SK-N-SH (cell line): ENCODE results near the gene SLC22A23. TPM values are rescaled to one million over a fixed set of nuclear protein-coding genes. Genes with fewer than 3 reads are reported as not detected.

Source experiments
- CTCF ChIA-PET: fragments of 300-600, 350-600 bp; formaldehyde crosslinking; extraction: SDS; loops from one replicate; lab custom pipeline; 2021; lab: Yijun Ruan, JAX
- POLR2A ChIA-PET: fragments of 350-600 bp; sonication (Branson Sonifier 250); formaldehyde crosslinking; extraction: SDS; loops from one replicate; lab custom pipeline; 2020; ENCODE audit warnings: antibody characterized with exemption, inconsistent platforms; lab: Yijun Ruan, JAX
- DNase-seq: peaks from one replicate; pipeline ENCODE4 v3.0.0; 2012
- H2AFZ ChIP-seq: fragments of 200-600 bp; sonication (generic); 2 replicates; pipeline ENCODE4 v1.8.1; 2016; ENCODE audit warnings: antibody characterized with exemption, mild to moderate bottlenecking, low read depth
- H3F3A ChIP-seq: fragments of 200-600 bp; sonication (generic); replicated peaks from 2 replicates; pipeline ENCODE3; 2016; ENCODE audit warnings: antibody characterized with exemption, mild to moderate bottlenecking; ENCODE audit not compliant: insufficient read depth
- H3K27ac ChIP-seq, 2 experiments: fragments of 200-500 bp in 1 of 2; fragments of 200-600 bp in 1 of 2; sonication (Bioruptor generic) in 1 of 2; sonication (generic), shearing (Covaris generic) in 1 of 2; 2 replicates each; pipeline versions ENCODE4 v1.5.1 to v1.6.1; 2014 to 2016; ENCODE audit warnings: low read depth in 2 of 2, inconsistent platforms in 1 of 2, low read length in 1 of 2, mild to moderate bottlenecking in 1 of 2, mixed read lengths in 1 of 2
- H3K27me3 ChIP-seq: fragments of 200-600 bp; sonication (generic), shearing (Covaris generic); 2 replicates; pipeline ENCODE4 v1.6.1; 2016; ENCODE audit warnings: mixed run types; ENCODE audit not compliant: insufficient read depth
- H3K36me3 ChIP-seq, 2 experiments: fragments of 200-500 bp in 1 of 2; fragments of 200-600 bp in 1 of 2; sonication (Bioruptor generic) in 1 of 2; sonication (generic) in 1 of 2; replicated peaks in 1 of 2; 2 replicates each; pipeline versions ENCODE3 to v1.5.1; 2014 to 2016; ENCODE audit warnings: low read length in 1 of 2, mild to moderate bottlenecking in 1 of 2; ENCODE audit not compliant: insufficient read depth in 2 of 2, control insufficient read depth in 1 of 2
- H3K4me1 ChIP-seq, 2 experiments: fragments of 200-500 bp in 1 of 2; fragments of 200-600 bp in 1 of 2; sonication (Bioruptor generic) in 1 of 2; sonication (generic), shearing (Covaris generic) in 1 of 2; 2 replicates each; pipeline versions ENCODE4 v1.5.1 to v1.6.1; 2014 to 2016; ENCODE audit warnings: low read depth in 1 of 2, low read length in 1 of 2, mixed run types in 1 of 2; ENCODE audit not compliant: insufficient read depth in 2 of 2, control insufficient read depth in 1 of 2
- H3K4me2 ChIP-seq: fragments of 200-600 bp; sonication (generic), shearing (Covaris generic); 2 replicates; pipeline ENCODE4 v1.6.1; 2017; ENCODE audit warnings: mixed run types
- H3K4me3 ChIP-seq, 2 experiments: fragments of 200-500 bp in 1 of 2; fragments of 200-600 bp in 1 of 2; sonication (Bioruptor generic) in 1 of 2; sonication (generic), shearing (Covaris generic) in 1 of 2; 2 replicates each; pipeline versions ENCODE4 v1.5.1 to v1.8.1; 2014 to 2016; ENCODE audit warnings: low read depth in 2 of 2, inconsistent platforms in 1 of 2, low read length in 1 of 2, mild to moderate bottlenecking in 1 of 2, mixed read lengths in 1 of 2, moderate library complexity in 1 of 2
- H3K79me2 ChIP-seq: fragments of 200-600 bp; sonication (generic); 2 replicates; pipeline ENCODE4 v1.8.1; 2017; ENCODE audit warnings: mild to moderate bottlenecking; ENCODE audit not compliant: insufficient read depth
- H3K9ac ChIP-seq: fragments of 200-600 bp; sonication (generic); 2 replicates; pipeline ENCODE4 v1.6.1; 2017; ENCODE audit warnings: mixed run types
- H3K9me2 ChIP-seq: fragments of 200-600 bp; sonication (generic); 2 replicates; pipeline ENCODE4 v1.6.1; 2017; ENCODE audit warnings: mixed run types
- H3K9me3 ChIP-seq: fragments of 200-600 bp; sonication (generic); 2 replicates; pipeline ENCODE4 v1.6.1; 2017; ENCODE audit warnings: mixed run types, mild to moderate bottlenecking, moderate library complexity
- H4K20me1 ChIP-seq: fragments of 200-600 bp; sonication (generic); 2 replicates; pipeline ENCODE4 v1.6.1; 2017; ENCODE audit warnings: mild to moderate bottlenecking, mixed run types; ENCODE audit not compliant: insufficient read depth
- ELF1 ChIP-seq: IDR thresholded peaks from 2 replicates; pipeline ENCODE4 v1.4.0; 2012
- EZH2phosphoT487 ChIP-seq: fragments of 200-600 bp; sonication (generic); IDR thresholded peaks from 2 replicates; pipeline ENCODE4 v1.6.1; 2017; ENCODE audit warnings: low read depth, mixed run types, mild to moderate bottlenecking, antibody characterized with exemption, moderate library complexity, borderline replicate concordance
- GABPA ChIP-seq: IDR thresholded peaks from 2 replicates; pipeline ENCODE4 v1.4.0; 2012; ENCODE audit warnings: low read depth, mild to moderate bottlenecking
- JUND ChIP-seq: IDR thresholded peaks from 2 replicates; pipeline ENCODE4 v1.4.0; 2012
- POLR2AphosphoS5 ChIP-seq: IDR thresholded peaks from 2 replicates; pipeline ENCODE4 v1.6.1; 2012; ENCODE audit warnings: low read depth, low read length
- RAD21 ChIP-seq: IDR thresholded peaks from 2 replicates; pipeline ENCODE4 v1.6.1; 2012; ENCODE audit warnings: mild to moderate bottlenecking, low read length
- RCOR1 ChIP-seq: fragments of 150-350 bp; IDR thresholded peaks from 2 replicates; pipeline ENCODE4 v1.6.1; 2017; ENCODE audit warnings: antibody characterized with exemption, low read length
- SIN3A ChIP-seq: IDR thresholded peaks from 2 replicates; pipeline ENCODE4 v1.6.1; 2012; ENCODE audit warnings: low read depth, mild to moderate bottlenecking, low read length, moderate library complexity, borderline replicate concordance
- SMC3 ChIP-seq: IDR thresholded peaks from 2 replicates; pipeline ENCODE4 v1.6.1; 2012; ENCODE audit warnings: low read depth, low read length, improper control_type of control experiment
- TCF12 ChIP-seq: IDR thresholded peaks from 2 replicates; pipeline ENCODE4 v1.4.0; 2012
- TEAD4 ChIP-seq: IDR thresholded peaks from 2 replicates; pipeline ENCODE4 v1.4.0; 2012; ENCODE audit warnings: mild to moderate bottlenecking, borderline replicate concordance; ENCODE audit not compliant: insufficient read depth
- WGBS: methylation state at CpG from one replicate; pipeline ENCODE4 v1.1.6; 2017; ENCODE audit warnings: low lambda C conversion rate; 5-methylcytosine and 5-hydroxymethylcytosine counted together
- polyA plus RNA-seq, 3 experiments: library from polyadenylated mRNA; depleted of rRNA; stranded (reverse); fragments of >200 nt; gene quantifications; 2 replicates each; pipeline ENCODE4 v1.2.3, GENCODE V29; 2012
- TF ChIP-seq, protein P1 (sequence below): IDR thresholded peaks from 2 replicates; pipeline ENCODE4 v1.6.1; 2012; ENCODE audit warnings: mild to moderate bottlenecking, low read depth, low read length, moderate library complexity

The SLC22A23 gene
- polyA plus RNA-seq, 1 of the 3 experiments (the other 2 are of a cell fraction): not detected

DNA sequence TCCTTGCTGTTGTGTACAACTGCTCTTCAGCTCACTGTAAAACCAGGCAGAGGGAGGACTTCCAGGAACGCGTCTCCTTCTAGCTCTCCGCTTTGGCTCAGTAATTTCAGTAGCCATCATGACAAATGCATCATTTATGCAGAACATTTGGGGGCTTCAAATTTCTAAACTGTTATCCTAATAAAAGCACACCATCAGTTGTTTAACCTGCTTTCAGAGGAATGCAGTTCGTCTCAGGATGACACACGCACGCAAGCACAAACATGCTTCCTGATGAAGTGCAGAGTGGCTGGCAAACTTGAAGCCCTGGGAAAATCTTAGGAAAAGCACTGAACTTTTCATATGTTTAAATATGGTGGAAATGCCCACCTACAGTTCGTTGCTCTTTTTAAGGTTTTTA is 24.4 kb downstream of the SLC22A23 start:
- H2AFZ ChIP-seq: no peak overlapping the region
- no peak overlapping the region for H3K4me2 ChIP-seq
- no peak overlapping the region for H3K4me3 ChIP-seq
- no peaks in the 10 kb centered on the region for H3K4me1 ChIP-seq
- no peaks in the 10 kb centered on the region for H3K36me3 ChIP-seq
- 62% methylated on average over 7 of the region's 7 CpGs for WGBS
- DNase-seq: no peak
- POLR2A ChIA-PET: no interaction called here
- H3K9me3 ChIP-seq: no peaks in the 10 kb centered on the region
- CTCF ChIA-PET: interaction anchor here (1.7 kb wide), 1 partner anchor 153 kb away, joined by 3 read pairs; no protein-coding TSS in a partner anchor
- no peaks in the 10 kb centered on the region for H4K20me1 ChIP-seq
- H3K9me2 ChIP-seq: no peaks in the 10 kb centered on the region
- TF ChIP-seq RAD21: no peak
- TF ChIP-seq, protein P1, sequence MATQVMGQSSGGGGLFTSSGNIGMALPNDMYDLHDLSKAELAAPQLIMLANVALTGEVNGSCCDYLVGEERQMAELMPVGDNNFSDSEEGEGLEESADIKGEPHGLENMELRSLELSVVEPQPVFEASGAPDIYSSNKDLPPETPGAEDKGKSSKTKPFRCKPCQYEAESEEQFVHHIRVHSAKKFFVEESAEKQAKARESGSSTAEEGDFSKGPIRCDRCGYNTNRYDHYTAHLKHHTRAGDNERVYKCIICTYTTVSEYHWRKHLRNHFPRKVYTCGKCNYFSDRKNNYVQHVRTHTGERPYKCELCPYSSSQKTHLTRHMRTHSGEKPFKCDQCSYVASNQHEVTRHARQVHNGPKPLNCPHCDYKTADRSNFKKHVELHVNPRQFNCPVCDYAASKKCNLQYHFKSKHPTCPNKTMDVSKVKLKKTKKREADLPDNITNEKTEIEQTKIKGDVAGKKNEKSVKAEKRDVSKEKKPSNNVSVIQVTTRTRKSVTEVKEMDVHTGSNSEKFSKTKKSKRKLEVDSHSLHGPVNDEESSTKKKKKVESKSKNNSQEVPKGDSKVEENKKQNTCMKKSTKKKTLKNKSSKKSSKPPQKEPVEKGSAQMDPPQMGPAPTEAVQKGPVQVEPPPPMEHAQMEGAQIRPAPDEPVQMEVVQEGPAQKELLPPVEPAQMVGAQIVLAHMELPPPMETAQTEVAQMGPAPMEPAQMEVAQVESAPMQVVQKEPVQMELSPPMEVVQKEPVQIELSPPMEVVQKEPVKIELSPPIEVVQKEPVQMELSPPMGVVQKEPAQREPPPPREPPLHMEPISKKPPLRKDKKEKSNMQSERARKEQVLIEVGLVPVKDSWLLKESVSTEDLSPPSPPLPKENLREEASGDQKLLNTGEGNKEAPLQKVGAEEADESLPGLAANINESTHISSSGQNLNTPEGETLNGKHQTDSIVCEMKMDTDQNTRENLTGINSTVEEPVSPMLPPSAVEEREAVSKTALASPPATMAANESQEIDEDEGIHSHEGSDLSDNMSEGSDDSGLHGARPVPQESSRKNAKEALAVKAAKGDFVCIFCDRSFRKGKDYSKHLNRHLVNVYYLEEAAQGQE: no peak
- TF ChIP-seq ELF1: no peak
- no peak for TF ChIP-seq TCF12
- no peak for TF ChIP-seq POLR2AphosphoS5
- no peak for TF ChIP-seq SMC3
- no peaks in the 10 kb centered on the region for H3K79me2 ChIP-seq
- peaks cover 44% of the 10 kb centered on the region for H3K27me3 ChIP-seq
- no peak overlapping the region for H3K9ac ChIP-seq
- H3F3A ChIP-seq: no peaks in the 10 kb centered on the region
- H3K27ac ChIP-seq: no peak overlapping the region

GRCh38 chr6:3431994-3432393 is 24.9 kb downstream of the SLC22A23 start:
- no peak overlapping the region for H3K9ac ChIP-seq
- H3K27ac ChIP-seq: no peak overlapping the region
- ChIA-PET CTCF (no interaction called here), POLR2A (no interaction called here)
- peaks cover 48% of the 10 kb centered on the region for H3K27me3 ChIP-seq
- H3F3A ChIP-seq: no peaks in the 10 kb centered on the region
- no peak overlapping the region for H2AFZ ChIP-seq
- H3K36me3 ChIP-seq: no peaks in the 10 kb centered on the region
- WGBS: 21% methylated on average over 6 of the region's 8 CpGs
- TF ChIP-seq EZH2phosphoT487 (no peak), SIN3A (no peak), JUND (no peak)
- H3K79me2 ChIP-seq: no peaks in the 10 kb centered on the region
- no peaks in the 10 kb centered on the region for H3K9me3 ChIP-seq
- no peaks in the 10 kb centered on the region for H3K9me2 ChIP-seq
- peaks cover 0 to under 1% of the 10 kb centered on the region in 2 experiments; a peak in 1 of 4 replicates for H3K4me1 ChIP-seq
- H3K4me3 ChIP-seq: no peak overlapping the region
- H4K20me1 ChIP-seq: no peaks in the 10 kb centered on the region
- H3K4me2 ChIP-seq: no peak overlapping the region
- no peak for DNase-seq

DNA sequence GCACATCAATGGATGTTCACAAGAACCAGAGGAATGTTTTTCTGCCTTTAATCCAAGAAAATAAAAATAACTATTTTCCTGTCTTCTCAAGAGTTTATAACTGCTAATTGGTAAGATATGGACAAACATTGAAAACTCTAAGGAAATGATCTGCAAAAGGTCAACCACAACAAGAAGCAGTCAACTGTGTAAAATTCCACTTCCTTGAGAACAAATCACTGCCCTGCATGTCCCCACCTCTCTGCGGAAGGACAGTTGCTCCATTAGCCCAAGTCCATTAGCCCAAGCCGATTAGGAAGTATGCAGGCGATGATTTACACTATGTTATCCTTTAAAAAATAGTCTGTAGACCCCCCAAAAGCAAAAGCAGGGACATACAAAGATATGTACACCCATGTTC is 27.6 kb downstream of the SLC22A23 start:
- H3K9ac ChIP-seq: no peak overlapping the region
- H3K79me2 ChIP-seq: no peaks in the 10 kb centered on the region
- 47% methylated on average over 3 of the region's 3 CpGs for WGBS

More for the DNA sequence above, 27.6 kb downstream of the SLC22A23 start:
- Histone ChIP-seq H3K27me3 (peaks cover 37% of the 10 kb centered on the region), H3K4me3 (no peak overlapping the region), H3K9me3 (no peaks in the 10 kb centered on the region), H3F3A (no peaks in the 10 kb centered on the region), H3K36me3 (no peaks in the 10 kb centered on the region), H3K4me2 (no peak overlapping the region), H4K20me1 (no peaks in the 10 kb centered on the region), H3K9me2 (no peaks in the 10 kb centered on the region), H3K27ac (no peak overlapping the region), H3K4me1 (peaks cover 0 to 3% of the 10 kb centered on the region in 2 experiments; a peak in 1 of 4 replicates), H2AFZ (no peak overlapping the region)
- DNase-seq: no peak
- TF ChIP-seq EZH2phosphoT487 (no peak), RCOR1 (no peak), TEAD4 (no peak), GABPA (no peak)
- ChIA-PET POLR2A (no interaction called here), CTCF (interaction anchor here (0.9 kb wide), 1 partner anchor 154 kb away, joined by 3 read pairs; no protein-coding TSS in a partner anchor)
